Activated CD8-positive, alpha-beta memory T cell treated with anti-CD3 and anti-CD28 coated beads for 4 hours (primary cell): ENCODE data around the gene ASXL3.

ENCODE experiments used
- DNase-seq, 2 donors: peaks; one replicate each; pipeline ENCODE4 v3.0.0-alpha.2; 2020; ENCODE audit warnings: low read depth in 2 of 2

Gene ASXL3

DNA sequence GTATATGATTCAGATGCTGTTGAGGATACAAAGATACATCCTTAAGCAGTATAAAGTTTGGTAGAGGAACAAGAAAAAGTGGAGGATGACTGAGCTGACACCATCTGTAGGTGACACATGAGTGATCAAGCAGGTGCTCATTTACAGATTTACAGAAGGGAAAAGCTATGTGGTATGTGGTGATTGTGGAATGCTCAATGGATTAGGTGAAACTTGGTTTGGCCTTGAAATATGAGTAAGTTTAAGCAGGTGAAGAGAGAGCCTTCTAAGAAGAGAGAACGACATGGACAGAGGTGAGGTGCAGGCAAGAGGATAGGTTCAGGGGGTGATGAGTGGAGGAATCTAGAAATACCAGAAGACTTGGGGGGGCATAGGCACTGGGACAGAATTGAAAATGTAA lies 5.9 kb downstream of the ASXL3 start:
- DNase-seq = no peak

DNA sequence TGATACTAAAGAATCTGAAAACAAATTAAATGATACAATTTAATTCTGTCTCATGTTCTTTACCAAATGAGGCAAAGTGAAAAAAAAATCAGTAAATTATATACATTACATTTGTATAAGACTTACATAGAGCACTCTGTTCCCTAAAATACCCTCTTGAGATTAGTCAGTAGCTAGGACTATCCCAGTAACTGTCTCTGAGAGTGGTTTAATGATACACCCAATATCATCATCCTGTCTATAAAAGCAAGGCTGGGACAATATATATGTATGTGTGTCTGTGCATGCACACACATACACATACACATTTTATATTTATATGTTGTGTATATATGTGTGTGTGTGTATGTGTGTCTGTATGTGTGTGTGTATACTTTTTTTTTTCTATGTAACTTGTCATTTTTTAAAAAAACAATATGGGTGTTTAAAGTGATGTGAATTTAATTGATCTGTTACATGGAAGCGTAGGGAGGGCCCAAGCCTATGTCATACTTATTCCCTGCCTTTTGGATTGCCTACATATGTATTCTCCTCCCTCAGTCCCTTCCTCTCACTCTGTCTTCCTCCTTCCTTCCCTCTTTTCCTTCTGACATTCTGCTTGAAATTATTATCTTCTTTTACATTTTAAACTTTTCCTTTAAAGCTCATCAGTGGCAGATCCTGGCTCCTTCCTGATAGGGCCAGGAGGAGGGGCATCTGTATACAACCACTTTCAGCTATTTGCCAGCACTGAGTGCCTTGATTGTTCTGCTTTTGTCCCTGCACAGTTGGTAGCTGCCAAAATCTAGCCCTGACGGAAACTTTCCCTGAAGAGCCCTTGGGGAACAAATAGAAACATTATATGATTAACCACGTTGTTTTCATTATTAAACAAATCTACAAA lies 6.8 kb downstream of the ASXL3 start:
- DNase-seq = no peak

DNA sequence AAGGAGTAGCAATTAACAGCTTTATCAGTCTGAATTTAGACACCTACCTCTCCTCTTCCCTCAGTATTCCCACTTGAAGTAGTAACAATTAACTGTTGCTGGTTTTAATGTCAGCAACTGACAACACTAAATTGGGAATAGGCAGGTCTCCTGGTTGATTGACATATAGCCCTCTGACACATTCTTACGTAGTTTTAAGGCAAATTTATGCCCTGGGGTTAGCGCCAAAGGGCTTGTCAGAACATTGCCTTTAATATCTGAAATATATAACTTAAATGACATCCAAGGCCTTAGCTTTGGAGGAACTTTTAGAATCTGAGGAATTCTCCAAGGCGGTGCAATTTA lies 7.4 kb downstream of the ASXL3 start:
- no peak for DNase-seq

DNA sequence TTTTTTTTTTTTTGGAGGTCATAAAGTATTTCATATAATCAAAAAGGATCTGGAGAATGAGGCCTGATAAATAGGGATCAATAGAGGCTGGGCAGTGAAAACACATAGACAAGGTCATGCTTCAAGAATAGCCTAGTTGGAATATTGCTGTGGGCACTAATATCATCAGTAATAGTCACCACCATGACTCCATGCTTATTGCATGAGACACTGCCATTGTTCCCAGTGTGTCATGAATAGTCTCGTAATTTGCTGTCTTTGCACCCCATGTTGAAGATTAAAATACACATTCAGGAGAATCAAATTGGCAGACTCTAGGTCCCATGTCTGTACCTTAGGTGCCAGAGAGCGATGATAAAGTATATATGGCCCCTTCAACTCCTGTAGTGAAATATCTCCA lies 10.3 kb downstream of the ASXL3 start:
- no peak for DNase-seq

DNA sequence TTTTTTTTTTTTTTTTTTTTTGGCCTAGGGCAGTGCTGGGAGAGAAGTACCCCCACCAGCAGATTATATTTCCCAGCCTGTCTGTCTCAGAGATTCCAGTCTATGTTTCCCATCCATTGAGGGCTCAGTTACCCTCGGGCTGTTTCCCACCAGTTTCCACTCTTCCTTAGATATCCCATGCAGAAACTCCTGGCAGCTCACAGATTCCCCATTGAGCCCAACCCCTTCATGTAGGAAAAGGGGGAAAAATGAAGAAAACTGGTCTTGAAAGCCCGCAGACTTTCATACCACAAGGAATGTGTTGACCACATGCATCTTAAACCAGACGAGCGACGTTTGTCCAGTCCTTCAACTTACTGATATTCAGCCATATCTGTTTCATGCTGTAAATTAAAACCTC lies 15.2 kb downstream of the ASXL3 start:
- no peak for DNase-seq

DNA sequence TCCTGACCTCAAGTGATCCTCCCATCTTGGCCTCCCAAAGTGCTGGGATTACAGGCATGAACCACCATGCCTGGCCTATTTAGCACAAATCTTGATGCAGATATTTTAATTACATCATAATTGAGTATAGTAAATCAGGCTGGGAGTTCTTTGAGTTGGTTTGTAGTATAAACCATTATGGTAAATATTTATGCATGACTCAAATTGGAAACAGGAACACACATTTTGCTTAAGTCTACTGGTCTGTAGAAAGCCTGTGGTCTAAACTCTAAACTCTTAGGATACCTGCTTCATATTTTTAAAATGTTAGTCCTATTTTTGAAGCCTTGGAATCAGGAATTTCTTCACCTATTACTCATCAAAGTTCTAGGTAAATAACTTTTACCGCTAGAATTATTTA lies 16.8 kb downstream of the ASXL3 start:
- DNase-seq = no peak

DNA sequence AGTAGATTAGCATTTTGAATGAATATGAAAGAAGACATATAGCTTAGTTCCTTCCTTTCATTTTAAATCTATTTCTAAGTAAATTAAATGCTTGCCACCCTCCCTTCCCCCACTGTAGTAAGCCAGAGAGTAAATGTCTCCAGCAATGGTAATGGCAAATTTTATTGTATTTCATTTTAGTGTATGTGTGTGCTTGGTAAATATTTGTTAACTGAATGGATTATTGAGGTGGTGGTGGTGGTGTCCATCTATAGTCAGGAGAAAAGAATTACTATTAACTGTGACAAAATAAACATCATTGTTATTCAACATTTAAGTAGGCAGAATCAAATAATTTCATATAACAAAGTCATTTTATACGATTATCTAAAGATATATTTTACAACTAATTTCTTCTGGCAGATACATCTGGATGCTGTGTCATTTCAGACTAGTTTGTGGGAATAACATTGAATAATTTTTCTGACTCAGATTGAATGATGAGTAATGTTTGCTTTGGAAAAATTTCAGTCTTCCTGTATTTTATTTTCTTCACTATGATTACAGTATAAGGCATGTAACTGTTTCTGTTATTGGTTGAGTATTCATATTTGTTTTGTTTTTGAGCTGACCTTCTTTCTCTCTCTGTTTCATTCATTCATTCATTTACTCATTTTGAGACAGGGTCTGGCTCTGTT lies 18.3 kb downstream of the ASXL3 start:
- DNase-seq = no peak

DNA sequence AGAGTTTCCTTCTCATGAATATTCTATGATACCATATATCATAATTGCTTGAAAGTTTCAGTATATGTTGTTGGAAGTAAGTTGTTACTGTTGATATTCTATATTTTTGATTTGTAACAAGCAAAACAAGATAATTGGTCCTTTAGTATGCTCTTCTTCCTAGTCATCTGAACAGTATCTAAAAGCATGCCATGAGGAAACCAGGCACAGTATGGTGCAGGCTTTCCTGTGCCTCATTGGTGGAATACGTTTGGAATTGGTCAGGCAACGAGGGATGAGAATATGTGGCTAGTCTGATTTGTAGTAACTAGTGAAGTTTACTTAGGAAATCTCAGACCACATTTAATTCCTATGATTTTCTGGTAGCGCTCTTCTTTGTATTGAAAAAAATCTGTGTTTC lies 22.8 kb downstream of the ASXL3 start:
- DNase-seq = no peak

DNA sequence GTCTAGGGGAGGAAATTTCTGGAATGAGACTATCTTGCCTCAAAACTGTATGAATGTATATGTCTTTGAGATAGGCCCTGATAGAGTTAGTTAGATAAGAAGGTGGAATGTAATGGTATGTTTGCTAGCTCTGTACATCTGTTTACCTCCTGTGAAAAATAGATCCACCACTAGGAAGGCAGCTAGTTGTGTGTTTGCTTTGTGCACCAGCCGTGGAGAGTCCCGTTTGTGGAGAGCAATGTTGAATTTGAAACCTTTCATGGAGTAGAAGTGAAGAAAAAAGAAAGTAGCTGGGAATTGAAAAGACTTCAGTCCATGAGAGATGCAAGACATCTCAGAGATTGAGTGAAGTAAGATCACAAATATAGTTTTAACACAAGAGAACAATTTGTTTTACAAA lies 25.4 kb downstream of the ASXL3 start:
- DNase-seq = no peak

DNA sequence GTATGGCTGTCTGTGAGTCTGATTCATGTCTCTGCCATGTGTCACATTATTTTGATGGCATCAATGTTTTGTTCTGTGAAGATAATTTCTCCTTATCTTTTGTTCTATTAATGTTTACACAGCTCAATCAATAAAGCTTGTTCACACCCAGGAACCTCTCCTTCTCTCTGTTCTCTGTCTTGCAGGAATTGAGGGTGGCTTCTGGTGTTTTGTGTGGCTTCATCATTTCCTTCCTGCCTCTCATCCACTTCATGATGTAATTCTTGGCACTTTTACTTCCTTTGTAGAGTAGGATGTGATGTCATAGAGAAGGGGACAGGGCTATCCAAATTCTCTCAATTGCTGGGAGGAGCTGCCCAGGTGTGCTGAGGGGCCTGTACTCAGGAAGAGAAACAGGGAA lies 27.2 kb downstream of the ASXL3 start:
- DNase-seq = no peak

DNA sequence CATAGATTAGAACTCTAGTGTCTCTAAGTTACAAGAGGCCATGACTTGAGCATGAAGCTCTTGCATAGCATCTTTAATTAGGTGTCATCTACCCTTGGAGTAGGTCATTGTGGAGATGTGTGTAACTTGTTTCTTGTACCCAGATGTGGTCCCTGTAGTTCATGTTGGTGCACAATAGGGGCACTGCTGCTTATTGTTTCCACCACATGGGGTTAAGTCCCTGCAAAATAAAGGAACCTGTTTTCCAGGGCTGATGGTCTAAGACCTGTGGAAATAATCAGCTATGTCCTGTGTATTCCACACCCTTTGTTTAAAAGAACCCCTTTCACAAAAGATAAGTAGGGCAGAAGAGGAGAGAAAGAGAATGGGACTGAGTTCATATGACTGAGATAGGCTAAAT lies 28.6 kb downstream of the ASXL3 start:
- no peak for DNase-seq

DNA sequence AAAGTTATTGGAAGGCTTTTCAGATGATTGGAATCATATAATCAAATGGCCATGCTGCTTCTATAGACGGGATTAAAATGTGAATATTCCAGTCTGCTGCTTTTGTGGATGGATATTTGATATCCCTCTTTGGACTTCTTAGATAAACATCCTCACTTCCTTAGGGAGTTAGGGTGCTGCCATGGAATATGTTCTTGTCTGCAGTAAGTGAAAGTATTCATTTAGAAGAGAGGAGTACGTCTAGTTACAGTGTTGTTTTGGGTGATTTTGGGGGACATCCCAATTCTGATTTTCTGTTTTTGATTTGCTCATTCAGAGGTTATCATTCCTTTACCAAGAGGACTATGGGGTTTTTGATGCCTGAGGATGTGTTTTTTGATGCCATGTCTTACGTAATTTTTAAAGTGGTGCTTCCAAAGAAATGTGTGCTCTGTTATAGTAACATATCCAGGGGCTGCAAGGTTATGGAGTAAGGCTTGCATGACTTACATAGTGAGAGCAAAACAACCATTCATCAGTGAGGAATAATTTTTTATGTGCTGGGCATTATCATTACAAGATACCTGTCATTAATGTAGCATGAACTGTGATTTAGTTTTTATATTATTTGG lies 33.6 kb downstream of the ASXL3 start:
- DNase-seq = no peak

DNA sequence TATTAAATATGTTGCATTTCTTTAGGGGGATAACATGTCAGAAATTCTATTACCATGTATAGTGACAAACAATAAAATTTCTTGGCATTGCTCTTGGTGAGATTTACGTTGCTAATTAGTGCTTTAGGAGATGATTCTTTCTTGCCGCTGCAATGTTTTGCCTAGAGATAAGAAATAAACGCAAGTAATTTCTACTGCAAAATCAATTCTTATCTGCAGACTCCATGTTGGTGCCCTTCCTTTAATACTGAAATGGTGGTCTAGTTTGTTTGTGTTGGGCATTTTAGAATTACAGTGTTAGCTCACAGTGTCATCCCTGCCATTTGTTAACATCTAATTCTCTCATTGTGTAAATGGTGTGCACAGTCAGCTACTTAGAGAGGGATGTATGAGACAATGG lies 34.6 kb downstream of the ASXL3 start:
- no peak for DNase-seq

DNA sequence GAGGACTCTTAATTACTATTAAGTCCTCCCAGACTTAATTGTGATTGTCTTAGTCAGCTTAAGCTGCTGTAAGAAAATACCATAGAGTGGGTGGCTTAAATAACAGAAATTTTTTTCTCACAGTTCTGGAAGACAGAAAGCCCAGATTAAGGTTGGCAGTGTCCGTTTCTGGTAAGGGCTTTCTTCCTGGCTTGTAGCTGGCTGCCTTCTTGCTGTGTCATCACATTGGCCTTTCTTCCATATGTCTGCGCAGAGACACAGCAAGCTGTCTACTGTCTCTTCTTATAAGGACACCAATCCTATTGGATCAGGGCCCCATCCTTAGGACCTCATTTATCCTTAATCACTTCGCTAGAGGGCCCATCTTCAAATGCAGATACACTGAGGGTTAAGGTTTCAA lies 38.5 kb downstream of the ASXL3 start:
- DNase-seq = no peak

DNA sequence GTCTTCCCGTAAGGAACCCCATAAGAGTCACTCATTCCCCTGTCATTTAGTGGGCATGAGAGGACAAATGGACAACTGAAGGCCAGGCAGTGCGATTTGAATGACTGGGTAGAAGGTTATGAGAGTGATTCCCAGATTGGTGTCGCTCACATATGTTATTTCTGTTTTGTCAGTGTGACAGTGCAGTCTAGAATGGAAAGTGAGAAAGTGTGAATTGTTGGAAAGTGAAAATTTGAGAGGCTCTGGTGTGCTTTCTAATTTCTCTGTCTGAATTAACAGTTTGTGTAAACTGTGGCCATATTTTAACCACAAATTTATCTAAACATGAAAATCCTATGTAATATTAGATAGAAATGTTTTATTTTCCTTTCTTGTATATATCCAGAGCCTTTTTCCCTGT lies 49.1 kb downstream of the ASXL3 start:
- no peak for DNase-seq

DNA sequence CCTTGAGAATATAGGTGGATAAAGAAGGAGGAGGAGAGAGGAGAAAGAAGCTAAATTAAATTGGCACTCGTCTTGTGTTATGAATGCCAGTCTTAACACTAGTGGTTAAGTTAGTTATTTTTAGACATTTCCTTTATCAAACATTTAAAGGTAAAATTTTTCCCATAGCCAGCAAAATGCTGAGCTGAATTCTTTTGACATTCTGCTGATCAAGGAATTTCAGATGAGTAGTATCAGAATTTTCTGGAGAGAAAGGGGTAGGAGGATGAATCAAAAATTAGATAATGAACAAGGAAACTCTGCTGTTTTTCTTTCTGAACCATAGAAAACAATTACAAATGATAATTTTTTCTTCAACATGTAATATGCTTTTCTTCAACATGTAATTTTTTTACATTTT lies 52.5 kb downstream of the ASXL3 start:
- DNase-seq = no peak

DNA sequence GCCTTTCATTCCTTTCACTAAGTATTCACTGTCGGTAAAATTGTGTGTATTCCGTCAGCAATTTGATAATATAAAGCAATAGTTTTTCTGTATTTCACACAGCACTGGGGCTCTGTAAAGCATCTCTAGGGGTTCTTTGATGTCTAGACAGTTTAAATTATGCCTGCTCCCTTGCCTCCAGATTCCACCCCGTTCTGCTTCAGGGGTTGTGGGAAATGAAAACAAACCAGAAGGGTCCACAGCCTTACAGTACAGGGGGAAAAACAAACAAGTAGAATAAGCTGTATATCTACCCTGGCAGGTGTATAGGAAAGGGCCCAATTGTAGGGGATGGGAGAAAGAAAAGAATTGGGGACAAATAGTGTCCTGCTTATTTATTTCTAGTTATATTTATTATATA lies 63.1 kb downstream of the ASXL3 start:
- no peak for DNase-seq

DNA sequence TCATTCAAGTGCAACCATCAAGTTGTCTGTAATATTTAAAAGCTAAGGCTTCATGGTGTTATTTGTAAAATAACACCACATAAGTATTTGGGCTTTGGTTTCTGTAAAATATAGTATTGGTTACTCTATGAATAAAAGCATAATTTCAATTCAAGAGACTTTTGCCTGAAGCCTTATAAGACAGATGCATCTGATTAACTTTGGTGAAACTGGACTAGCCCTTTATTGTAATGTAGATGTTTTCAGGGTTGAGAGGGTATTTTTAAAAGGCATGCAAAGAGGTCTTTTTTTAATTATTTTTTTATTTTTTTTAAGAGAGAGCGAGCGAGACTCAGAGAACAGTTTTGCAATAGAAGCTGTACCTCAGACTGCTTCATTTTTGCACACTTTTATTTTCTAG lies 66.5 kb downstream of the ASXL3 start:
- no peak for DNase-seq

DNA sequence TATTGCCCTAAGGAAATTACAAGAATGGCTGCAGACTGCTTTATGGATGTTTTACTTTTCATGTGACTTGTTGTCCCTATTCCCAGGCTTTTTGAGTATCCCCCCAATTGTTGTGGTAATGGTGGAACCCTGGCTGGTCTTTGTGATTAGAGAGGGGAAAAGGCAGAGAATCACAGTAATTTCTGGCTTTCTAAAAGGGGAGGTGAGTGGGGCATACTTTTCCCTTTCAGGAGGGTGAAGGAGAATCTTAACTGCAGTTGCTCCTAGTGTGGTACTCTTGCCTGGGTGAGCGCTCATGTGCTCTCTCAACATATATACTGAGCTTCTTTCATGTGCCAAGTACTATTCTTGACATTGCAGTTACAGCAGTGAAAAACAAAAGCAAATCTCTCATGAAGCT lies 69.3 kb downstream of the ASXL3 start:
- no peak for DNase-seq

DNA sequence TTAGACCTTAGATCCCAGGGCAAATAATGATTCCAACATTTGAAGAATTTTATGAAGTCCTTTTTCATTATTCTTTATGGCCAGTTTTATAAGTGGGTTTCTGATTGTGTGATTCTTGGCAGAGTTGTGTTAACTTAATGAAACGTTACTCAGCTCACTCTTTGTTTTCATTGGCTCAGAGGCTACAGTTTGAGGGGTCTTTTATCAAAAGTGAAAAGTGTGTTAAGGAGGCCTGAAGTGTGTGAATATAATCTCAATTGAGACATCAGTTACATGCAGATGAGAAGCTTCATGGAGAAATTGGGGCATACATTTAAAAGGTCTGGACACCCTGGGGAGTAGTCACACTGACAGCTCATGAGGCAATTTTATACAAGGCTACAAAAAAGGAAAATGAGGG lies 74.6 kb downstream of the ASXL3 start:
- DNase-seq = no peak

DNA sequence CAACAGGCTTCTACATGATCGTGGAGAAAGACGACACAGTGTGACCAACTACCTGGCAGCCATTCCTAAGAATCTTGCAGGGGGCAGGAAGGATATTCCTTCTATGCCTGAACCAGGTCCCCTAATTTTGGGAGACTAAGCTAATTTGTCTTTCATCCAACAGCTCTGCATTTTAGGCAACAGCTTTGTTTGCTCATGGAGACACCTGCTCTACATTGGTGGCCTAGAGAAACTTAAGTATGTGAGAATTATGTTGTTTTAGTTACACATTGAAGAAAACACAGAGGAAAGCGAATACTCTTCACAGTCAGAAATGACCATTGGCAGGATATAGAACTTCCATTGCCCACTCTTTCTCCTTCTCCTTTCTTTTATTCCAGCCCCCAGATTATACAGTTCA lies 75.2 kb downstream of the ASXL3 start:
- no peak for DNase-seq

DNA sequence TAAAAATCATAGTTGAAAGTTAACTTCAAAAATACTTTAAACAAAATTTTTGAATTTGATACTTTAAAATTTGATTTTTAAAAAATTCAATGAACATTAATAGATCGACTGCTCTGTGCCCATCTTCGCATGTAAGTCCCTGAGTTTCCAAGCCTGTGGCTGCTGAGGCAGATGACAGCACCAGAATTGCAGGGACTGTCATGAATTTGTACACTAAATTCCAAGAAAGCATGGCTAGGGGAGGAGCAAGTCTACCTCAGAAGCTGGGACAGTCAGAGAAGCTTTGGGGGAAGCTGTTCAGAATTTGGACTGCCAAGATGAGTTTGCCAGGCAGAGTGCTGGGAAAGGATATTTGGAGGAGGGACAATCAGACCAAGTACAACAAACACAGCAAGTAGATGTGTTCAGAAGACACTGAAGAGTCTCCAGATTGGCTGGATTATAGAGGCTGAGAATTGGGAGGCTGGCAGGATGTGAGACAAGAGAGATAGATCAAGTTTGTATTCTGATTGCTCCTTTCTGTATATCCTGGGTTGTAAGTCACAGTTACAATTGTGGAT lies 79.0 kb downstream of the ASXL3 start:
- no peak for DNase-seq
